A673 (cell line): Measurements from ENCODE around the gene UTP25. TPM values are rescaled to one million over a fixed set of nuclear protein-coding genes. Genes with fewer than 3 reads are reported as not detected.
"Not testable (repeated sequence)": the region's sequence is repeated elsewhere in the genome, so short reads cannot be mapped to it uniquely, and the experiment has no call there.

Source experiments
- BruUV-seq: library from RNA; stranded (reverse); fragments of 400-500 nt; replicated peaks from 2 replicates; lab custom pipeline; 2021; lab: Mats Ljungman, UMichigan
- CTCF ChIA-PET: fragments of 300-600 bp; sonication (Branson Sonifier 250); formaldehyde crosslinking; loops from one replicate; lab custom pipeline; 2022; ENCODE audit warnings: antibody characterized with exemption; lab: Charles Lee
- POLR2A ChIA-PET: fragments of 300-600 bp; sonication (Branson Sonifier 250); formaldehyde crosslinking; loops from one replicate; lab custom pipeline; 2022; ENCODE audit warnings: antibody characterized with exemption; ENCODE audit not compliant: low non-redundant PET; lab: Charles Lee
- DNase-seq: peaks from one replicate; pipeline ENCODE4 v3.0.0-alpha.2; 2015; ENCODE audit warnings: low spot score
- H3K27ac ChIP-seq: fragments of 200-600 bp; sonication (generic); 2 replicates; pipeline ENCODE4 v1.5.1; 2016; ENCODE audit warnings: mixed run types, low read depth, mild to moderate bottlenecking, mixed read lengths, antibody characterized with exemption, low read length; ENCODE audit not compliant: poor library complexity, severe bottlenecking
- H3K27me3 ChIP-seq: fragments of 200-600 bp; sonication (generic); replicated peaks from 2 replicates; pipeline ENCODE4 v1.6.1; 2017; ENCODE audit warnings: mixed run types, low read depth, mild to moderate bottlenecking, mixed read lengths, antibody characterized with exemption, low read length; ENCODE audit not compliant: insufficient read depth, poor library complexity
- H3K36me3 ChIP-seq: fragments of 200-600 bp; sonication (generic); 2 replicates; pipeline ENCODE4 v1.6.1; 2016; ENCODE audit warnings: mixed run types, mild to moderate bottlenecking, mixed read lengths, antibody characterized with exemption, low read length; ENCODE audit not compliant: insufficient read depth, poor library complexity, severe bottlenecking
- H3K4me1 ChIP-seq: fragments of 200-600 bp; sonication (generic); 2 replicates; pipeline ENCODE4 v1.6.1; 2017; ENCODE audit warnings: mixed run types, mild to moderate bottlenecking, mixed read lengths, antibody characterized with exemption, low read length; ENCODE audit not compliant: insufficient read depth, poor library complexity, severe bottlenecking
- H3K4me3 ChIP-seq: fragments of 200-600 bp; sonication (generic); 2 replicates; pipeline ENCODE4 v1.5.1; 2016; ENCODE audit warnings: low read depth, mixed run types, mild to moderate bottlenecking, mixed read lengths, low read length; ENCODE audit not compliant: poor library complexity, severe bottlenecking
- H3K9me3 ChIP-seq: fragments of 200-600 bp; sonication (generic); 2 replicates; pipeline ENCODE4 v1.6.1; 2016; ENCODE audit warnings: mixed run types, low read depth, mild to moderate bottlenecking, mixed read lengths, antibody characterized with exemption, low read length; ENCODE audit not compliant: poor library complexity, severe bottlenecking
- EZH2 ChIP-seq: fragments of 200-600 bp; sonication (generic); IDR thresholded peaks from 2 replicates; pipeline ENCODE4 v1.6.1; 2017; ENCODE audit warnings: borderline replicate concordance, low read depth, mild to moderate bottlenecking, mixed read lengths, antibody characterized with exemption, low read length; ENCODE audit not compliant: poor library complexity, severe bottlenecking
- intact Hi-C: fragments of 100-400 bp; cut with micrococcal nuclease; formaldehyde crosslinking; loops from one replicate; pipeline ENCODE4 v1.10.0; 2022; ENCODE audit not compliant: unreplicated experiment
- total RNA-seq: library from RNA; stranded (reverse); gene quantifications from 2 replicates; pipeline ENCODE4 v1.2.3, GENCODE V29; 2021
- TF ChIP-seq, protein P1 (sequence below): fragments of 300-800, 200-600 bp; sonication (generic); conservative IDR thresholded peaks from 2 replicates; pipeline ENCODE4 v1.5.1; 2017; ENCODE audit warnings: low read depth, mild to moderate bottlenecking, antibody characterized with exemption, low read length, moderate library complexity, mixed read lengths

UTP25 gene
- total RNA-seq, 1 experiment from 2014 or later = 11.5 TPM

DNA sequence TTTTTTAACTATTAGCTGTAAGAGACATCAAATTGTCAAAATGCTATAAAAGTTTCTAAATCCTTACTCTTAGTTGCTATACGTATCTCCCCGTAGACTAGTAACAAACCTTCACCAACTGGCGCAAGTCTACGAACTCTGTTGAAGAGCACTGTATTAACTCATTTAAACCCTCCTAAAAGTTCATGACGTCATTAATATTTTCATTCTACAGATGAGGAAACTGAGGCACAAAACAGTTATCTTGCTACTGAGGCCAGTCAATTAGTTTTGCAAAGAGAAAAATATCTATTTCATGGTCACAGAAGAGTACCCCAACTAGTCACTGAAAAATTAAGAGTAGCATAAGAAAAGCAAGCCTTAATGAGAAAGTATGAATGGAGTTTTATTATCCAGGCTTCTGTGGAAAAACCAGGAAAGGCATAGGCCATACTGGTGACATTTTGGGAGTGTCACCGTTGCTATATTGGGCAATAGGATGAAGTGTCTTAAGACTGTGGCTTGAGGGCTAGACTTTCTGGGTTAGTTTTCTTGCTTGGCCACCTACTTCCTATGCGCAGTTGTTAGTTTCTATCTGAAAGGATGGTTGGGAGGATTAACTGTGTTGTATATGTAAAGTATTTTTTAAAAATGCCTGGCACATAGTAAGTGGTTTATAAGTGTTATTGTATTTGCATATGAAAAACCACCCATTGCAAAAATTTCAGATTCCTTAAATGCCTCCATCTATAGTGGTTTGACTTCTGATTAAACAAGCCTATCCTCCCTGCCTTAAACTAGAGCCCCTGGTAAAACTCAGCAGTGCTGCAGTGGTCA, 57.8 kb downstream of the UTP25 start:
- H3K4me1 ChIP-seq = peaks cover 44% of the 10 kb centered on the region
- POLR2A ChIA-PET = no interaction called here
- no peak overlapping the region for H3K27ac ChIP-seq
- no peak overlapping the region for H3K4me3 ChIP-seq
- CTCF ChIA-PET = no interaction called here
- H3K27me3 ChIP-seq = no peaks in the 10 kb centered on the region
- TF ChIP-seq EZH2 = no peak
- TF ChIP-seq, protein P1, sequence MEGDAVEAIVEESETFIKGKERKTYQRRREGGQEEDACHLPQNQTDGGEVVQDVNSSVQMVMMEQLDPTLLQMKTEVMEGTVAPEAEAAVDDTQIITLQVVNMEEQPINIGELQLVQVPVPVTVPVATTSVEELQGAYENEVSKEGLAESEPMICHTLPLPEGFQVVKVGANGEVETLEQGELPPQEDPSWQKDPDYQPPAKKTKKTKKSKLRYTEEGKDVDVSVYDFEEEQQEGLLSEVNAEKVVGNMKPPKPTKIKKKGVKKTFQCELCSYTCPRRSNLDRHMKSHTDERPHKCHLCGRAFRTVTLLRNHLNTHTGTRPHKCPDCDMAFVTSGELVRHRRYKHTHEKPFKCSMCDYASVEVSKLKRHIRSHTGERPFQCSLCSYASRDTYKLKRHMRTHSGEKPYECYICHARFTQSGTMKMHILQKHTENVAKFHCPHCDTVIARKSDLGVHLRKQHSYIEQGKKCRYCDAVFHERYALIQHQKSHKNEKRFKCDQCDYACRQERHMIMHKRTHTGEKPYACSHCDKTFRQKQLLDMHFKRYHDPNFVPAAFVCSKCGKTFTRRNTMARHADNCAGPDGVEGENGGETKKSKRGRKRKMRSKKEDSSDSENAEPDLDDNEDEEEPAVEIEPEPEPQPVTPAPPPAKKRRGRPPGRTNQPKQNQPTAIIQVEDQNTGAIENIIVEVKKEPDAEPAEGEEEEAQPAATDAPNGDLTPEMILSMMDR = no peak
- H3K9me3 ChIP-seq = no peaks in the 10 kb centered on the region
- no peaks in the 10 kb centered on the region for H3K36me3 ChIP-seq
- DNase-seq = no peak
- intact Hi-C loops = loop anchor here (1.0 kb wide), 1 partner anchor 102 kb away; no protein-coding TSS in a partner anchor
- no TSS peak for BruUV-seq

DNA sequence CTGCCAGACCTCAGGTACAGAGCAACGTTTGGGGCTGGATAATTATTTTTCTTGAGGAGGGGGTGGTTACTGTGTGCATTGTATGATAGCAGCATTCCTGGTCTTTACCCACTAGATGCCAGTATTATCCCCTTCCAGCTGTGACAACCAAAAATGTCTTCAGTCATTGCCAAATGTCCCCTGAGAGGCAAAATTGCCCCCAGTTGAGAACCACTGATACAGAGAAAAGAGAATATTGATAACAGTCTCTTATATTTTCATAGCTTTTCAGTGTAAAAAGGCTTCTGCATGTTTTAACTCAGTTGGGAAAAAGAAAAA, 58.4 kb downstream of the UTP25 start:
- ChIA-PET CTCF (no interaction called here), POLR2A (no interaction called here)
- DNase-seq = peak; percentile 71

DNA sequence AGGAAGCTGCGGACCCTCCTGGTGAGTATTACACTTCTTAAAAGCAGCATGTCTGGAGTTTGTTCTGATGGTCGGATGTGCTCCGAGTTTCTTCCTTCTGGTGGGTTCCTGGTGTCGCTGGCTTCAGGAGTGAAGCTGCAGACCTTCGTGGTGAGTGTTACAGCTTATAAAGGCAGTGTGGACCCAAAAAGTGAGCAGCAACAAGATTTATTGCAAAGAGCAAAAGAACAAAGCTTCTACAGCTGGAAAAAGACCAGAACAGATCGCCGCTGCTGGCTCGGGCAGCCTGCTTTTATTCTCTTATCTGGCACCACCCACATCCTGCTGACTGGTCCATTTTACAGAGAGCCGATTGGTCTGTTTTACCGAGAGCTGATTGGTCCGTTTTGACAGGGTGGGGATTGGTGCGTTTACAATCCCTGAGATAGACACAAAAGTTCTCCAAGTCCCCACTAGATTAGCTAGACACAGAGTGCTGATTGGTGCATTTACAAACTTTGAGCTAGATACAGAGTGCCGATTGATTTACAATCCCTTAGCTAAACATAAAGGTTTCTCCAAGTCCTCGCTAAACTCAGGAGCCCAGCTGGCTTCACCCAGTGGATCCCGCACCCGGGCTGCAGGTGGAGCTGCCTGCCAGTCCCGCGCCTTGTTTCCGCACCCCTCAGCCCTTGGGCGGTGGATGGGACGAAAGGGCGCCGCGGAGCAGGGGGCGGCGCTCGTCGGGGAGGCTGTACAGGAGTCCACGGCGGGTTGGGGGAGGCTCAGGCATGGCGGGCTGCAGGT, 60.7 kb downstream of the UTP25 start:
- H3K4me3 ChIP-seq, H3K9me3 ChIP-seq, intact Hi-C loops, POLR2A ChIA-PET, H3K27ac ChIP-seq, H3K27me3 ChIP-seq, DNase-seq, H3K36me3 ChIP-seq, BruUV-seq: not testable (repeated sequence)
- CTCF ChIA-PET = interaction anchor here (1.1 kb wide), 1 partner anchor 12 kb away, joined by 3 read pairs; no protein-coding TSS in a partner anchor
- H3K4me1 ChIP-seq = peaks cover 42% of the 10 kb centered on the region

More for the DNA sequence above, 58.4 kb downstream of the UTP25 start:
- Histone ChIP-seq H3K36me3 (no peaks in the 10 kb centered on the region), H3K9me3 (no peaks in the 10 kb centered on the region), H3K27ac (no peak overlapping the region), H3K4me1 (peaks cover 49% of the 10 kb centered on the region), H3K27me3 (no peaks in the 10 kb centered on the region), H3K4me3 (no peak overlapping the region)
- no TSS peak for BruUV-seq
- TF ChIP-seq EZH2 = no peak
- TF ChIP-seq, protein P1 = peak; percentile 61
- intact Hi-C loops = loop anchor here (1.0 kb wide), 1 partner anchor 101 kb away; no protein-coding TSS in a partner anchor
